Measurements from ENCODE around the gene YBEY.
"Not testable (repeated sequence)": the region's sequence is repeated elsewhere in the genome, so short reads cannot be mapped to it uniquely, and the experiment has no call there.

YBEY gene, protein sequence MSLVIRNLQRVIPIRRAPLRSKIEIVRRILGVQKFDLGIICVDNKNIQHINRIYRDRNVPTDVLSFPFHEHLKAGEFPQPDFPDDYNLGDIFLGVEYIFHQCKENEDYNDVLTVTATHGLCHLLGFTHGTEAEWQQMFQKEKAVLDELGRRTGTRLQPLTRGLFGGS
- total RNA-seq = 3.5 to 9.1 (median 6.0) reads per million in 17 experiments

- peak; percentile 93 to 97 (median 95) for DNase-seq
Measured at GRCh38 chr21:46285761-46286647, at the start of gene YBEY. Gene YBEY, plus strand, starts transcription at chr21:46286342. Its CDS starts 572 bp downstream, at chr21:46286914.

GRCh38 chr21:46237474-46237873 is 48.7 kb upstream of the YBEY start:
- no peak for DNase-seq

- DNase-seq = no peak
Measured at GRCh38 chr21:46239817-46240325, 46.3 kb upstream of the YBEY start.

- DNase-seq = not testable (repeated sequence)
Measured at GRCh38 chr21:46241577-46241976, 44.6 kb upstream of the YBEY start.

- DNase-seq = no peak
Measured at GRCh38 chr21:46243325-46243724, 42.8 kb upstream of the YBEY start.

DNA sequence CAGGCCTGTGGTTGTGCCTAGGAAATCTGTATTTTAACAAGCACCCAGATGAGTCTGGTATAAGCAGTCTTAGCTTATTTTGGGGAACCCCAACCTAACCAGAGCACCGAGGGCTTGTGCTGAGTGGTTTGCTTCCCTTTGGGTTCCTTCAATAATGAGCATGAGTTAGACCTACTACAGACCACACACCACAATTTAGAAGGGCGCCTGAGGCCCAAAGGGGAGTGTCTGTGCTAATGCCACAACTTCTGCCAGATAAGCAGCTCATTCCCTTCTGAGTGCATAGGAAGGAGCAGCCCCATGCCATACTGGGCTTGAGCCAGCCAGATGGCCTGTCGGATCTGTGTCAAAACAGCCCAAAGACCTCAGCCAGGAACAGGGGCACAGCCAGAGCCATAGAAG is 42.2 kb upstream of the YBEY start:
- DNase-seq = no peak

GRCh38 chr21:46244602-46245001 is 41.5 kb upstream of the YBEY start:
- no peak for DNase-seq

GRCh38 chr21:46245213-46245915 is 40.8 kb upstream of the YBEY start:
- no peak for DNase-seq

DNA sequence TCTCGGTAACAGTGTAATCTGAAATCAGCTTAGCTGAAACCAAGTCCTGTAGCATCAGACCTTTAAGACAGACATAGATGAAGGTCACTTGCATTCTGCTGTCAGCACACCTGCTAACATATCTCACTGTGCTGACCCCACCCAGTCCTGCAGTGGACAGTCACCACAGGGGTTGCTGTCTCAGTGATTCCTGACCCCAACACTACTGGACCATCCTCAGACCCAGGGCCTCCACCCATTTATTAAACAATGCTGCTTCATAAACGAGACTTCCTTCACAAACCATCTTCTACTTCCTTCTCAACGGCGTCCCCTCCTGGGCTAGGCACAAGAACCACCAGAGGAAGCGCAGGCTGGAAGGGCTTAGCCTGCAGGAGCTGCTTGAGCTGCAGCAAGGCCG is 39.8 kb upstream of the YBEY start:
- no peak for DNase-seq

DNA sequence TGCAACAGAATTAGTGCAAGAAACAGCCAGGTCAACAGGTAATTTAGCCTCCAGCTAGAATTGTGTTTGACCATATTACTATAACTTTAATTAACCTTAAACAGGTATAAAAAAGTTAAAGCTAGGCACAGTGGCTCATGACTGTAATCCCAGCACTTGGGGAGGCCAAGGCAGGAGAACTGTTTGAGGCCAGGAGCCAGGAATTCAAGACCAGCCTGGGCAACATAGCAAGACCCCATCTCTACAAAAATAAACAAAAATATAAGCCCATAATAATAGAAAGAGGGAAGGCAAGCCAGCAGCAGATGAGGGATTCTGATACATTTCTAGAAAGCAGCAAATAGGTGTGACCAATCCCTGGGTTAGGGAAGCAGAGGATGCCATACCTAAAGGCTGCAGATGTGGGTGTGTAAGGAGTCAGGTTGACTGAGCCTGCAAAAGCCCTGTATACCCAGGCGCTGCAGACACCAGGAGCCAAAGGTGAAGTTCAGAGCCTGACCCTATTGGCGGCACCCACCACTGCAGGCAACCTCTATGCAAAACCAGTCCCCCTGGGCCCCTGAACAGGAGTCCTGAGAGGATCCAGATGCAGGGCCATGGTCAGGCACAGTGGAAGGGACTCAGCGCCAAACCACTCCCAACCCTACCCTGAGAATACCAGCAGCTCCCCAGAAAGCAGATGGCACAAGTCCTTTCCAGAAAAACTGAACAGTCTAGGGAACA is 38.3 kb upstream of the YBEY start:
- no peak for DNase-seq

GRCh38 chr21:46248422-46248782 is 37.7 kb upstream of the YBEY start:
- no peak for DNase-seq

GRCh38 chr21:46248827-46249226 is 37.3 kb upstream of the YBEY start:
- no peak for DNase-seq

DNA sequence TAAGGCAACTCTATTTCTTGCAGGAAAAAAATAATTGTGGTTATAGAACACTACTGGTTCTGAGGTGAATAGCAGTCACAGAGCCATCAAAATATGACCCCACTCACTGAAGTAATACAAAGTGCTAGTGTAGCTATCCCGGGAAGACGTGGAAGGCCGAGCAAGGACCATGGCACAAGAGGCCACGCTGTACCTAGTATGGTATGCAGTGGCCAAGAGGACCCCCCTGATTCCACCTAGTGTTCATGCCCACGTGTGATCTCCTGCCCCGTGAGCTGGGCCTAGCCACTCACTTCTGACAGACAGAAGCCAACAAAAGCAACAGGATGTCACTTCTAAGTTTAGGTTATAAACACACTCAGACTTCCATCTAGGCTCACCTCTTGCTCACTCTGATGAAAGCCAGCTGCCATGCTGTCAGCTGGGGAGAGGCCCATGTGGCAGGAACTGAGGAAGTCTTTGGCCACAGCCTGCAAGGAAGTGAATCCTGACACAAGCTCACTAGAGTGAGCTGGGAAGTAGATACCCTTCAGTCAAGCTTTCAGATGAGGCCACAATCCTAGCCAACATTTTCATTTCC is 35.9 kb upstream of the YBEY start:
- peak in 3 of 4 experiments; percentile 19 to 34 (median 29) for DNase-seq

GRCh38 chr21:46252840-46253239 is 33.3 kb upstream of the YBEY start:
- no peak for DNase-seq

GRCh38 chr21:46253610-46254124 is 32.5 kb upstream of the YBEY start:
- peak in 3 of 4 experiments; percentile 27 to 38 (median 29) for DNase-seq

GRCh38 chr21:46254208-46254975 is 31.8 kb upstream of the YBEY start:
- no peak for DNase-seq

DNA sequence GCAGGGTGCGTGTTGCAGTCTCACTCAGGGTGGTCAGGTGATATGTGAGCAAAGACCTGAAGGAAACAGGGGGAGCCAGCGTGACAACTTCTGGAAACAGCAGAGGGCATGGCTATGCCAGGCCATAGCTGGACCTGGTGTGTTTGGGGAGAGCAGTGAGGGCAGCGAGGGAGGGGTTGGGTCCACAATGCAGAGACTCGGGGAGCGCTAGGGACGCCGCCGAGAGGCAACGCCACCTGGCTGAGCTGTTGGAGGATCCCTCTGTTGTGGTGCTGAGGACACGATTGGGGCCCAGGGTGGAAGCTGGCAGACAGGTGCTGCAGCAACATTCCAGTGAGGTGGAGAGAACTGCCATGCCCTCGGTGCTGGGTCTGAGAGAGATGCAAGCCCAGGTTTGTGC is 31.0 kb upstream of the YBEY start:
- no peak for DNase-seq

DNA sequence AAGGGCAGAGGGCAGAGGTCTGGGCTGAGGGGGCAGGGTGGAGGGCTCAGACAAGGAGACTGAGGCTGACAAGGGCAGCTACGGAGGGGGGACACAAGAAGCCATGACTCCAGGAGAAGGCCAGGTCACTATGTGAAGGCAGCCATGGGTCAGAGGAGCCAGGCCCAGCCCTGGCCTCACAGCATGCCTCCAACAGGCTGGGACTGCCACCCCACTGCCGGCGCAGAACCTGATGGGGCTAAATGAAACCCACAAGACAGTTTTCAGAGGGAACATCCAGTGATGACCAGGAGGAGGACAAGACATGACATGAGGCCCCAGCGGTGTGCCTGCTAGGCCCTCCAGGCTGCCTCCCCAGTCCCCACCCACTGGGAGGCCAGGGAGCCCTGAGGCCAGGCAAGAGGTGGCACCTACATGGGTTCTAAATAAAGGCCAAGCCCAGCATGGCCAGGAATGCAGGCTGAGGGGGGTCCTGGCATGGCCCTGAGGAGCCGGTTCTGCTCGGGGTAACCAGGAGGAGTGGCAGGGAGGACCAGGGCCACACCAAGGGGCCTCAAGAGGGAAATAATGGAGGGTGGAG is 30.3 kb upstream of the YBEY start:
- no peak for DNase-seq

GRCh38 chr21:46256501-46256994 is 29.6 kb upstream of the YBEY start:
- DNase-seq = no peak

DNA sequence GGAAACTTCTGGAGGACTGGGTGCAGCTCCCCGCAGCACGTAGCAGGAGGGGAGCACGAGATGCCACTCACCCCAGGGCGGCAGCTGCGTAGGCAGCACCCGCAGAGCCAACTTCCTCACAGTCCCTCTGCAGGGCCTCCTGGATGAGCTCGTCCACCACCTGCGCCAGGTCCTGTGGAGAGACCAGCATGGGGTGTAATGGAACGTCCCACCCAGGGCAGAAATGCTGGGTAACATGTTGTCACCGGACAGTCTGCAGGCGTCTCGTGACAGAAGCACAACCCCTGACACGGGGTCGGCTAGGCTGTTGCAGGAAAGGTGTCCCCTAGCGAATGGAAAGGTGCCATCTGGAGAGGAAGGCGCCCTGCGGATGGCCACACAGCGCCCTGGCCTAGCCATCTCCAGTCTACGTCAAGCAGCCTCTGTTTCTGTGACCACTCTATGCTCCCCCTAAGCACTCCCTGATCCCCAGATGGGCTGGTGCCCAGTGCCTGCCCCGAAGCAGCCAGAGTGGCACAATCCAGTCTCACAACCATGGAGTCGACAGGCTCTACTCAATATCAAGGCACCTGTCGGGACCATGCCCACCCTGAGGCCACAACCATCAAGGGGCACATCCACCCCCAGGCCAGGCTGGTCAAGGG is 22.0 kb upstream of the YBEY start:
- DNase-seq = no peak
